ENCODE data around the gene ZNF18.
"Not testable (repeated sequence)": the region's sequence is repeated elsewhere in the genome, so short reads cannot be mapped to it uniquely, and the experiment has no call there.

Gene ZNF18

DNA sequence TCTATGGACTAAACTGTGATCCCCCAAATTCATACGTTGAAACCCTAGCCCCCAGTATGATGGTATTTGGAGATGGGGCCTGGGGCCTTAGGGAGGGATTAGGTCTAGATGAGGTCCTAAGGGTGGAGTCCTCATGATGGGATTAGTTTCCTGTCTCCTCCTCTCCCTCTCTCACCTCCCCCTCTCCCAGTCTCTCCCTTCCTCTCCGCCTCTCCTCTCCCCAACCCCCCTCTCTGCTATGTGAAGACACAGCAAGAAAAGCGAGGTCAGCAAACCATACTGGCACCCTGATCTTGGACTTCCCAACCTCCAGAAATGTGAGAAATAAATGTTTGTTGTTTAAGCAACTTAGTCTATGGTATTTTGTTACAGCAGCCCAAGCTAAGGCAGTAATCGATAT, 15.4 kb downstream of the ZNF18 start:
- DNase-seq = no peak

- no peak for DNase-seq
Observed at GRCh38 chr17:11980813-11981212, 16.5 kb downstream of the ZNF18 start.

DNA sequence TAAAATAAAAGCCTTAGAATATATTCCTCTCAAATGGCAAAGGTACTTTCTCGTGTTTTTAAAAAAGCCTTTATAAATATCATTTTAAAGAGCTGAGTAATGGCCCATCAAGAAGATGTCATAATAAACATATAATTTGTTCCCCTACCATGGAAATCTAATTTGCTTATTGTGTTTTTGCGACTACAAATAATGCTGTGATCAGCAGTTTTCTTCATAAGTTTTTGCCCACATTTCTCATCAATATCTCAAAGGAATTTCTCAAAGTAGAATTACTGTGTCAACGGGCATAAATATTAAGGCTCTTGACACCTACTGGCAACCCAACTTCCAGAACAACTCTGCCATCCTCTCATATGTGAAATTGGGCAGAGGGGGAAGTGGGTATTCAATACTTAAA, 17.5 kb downstream of the ZNF18 start:
- no peak for DNase-seq

DNA sequence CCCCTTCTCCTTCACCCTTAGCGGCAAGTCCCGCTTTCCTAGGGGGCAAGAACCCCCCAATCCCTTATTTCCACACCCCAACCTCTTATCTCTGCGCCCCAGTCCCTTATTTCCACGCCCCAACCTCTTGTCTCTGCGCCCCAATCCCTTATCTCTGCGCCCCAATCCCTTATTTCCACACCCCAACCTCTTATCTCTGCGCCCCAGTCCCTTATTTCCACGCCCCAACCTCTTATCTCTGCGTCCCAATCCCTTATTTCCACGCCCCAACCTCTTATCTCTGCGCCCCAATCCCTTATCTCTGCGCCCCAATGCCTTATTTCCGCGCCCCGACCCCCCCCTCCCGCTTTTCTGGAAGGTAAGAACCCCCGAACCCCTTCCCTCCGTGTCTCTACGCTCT, 24.5 kb downstream of the ZNF18 start:
- not testable (repeated sequence) for DNase-seq

DNA sequence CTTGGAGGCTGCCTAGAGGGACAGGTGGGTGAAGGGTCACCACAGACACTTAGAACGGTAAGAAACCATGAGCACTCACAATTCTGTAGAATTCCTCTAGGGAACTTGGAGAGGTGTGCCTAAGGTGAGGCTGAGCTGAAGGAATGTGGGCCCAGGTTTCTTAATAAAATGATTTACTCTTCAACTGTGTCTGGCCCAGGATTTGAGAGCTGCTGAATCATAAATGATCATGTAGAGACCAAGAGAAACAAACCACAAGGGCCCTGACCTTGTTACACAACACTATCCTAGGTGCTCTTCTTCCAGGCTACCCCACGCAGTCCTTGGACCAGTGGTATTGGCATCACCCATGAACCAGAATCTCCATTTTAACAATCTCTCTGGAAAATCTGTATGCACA, 27.7 kb downstream of the ZNF18 start:
- no peak for DNase-seq

- DNase-seq = no peak
Observed at GRCh38 chr17:11954936-11955335, 42.3 kb downstream of the ZNF18 start.

DNA sequence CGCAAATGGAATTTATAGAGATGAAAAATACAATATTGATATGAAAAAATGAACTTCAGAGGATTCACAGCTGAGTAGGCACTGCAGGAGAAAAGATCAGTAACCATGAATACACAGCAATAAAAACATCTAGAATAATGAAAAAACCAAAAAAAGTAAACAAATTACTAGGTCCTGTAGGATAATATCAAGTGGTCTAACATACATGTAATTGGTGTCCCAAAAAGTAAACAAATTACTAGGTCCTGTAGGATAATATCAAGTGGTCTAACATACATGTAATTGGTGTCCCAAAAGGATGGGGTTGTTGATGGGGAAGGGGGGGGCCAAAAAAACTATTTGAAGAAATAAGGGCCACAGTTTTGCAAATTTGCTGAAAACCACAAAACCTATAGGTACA, 43.4 kb downstream of the ZNF18 start:
- no peak for DNase-seq

GRCh38 chr17:11952610-11953009, 44.7 kb downstream of the ZNF18 start:
- no peak for DNase-seq

GRCh38 chr17:11950771-11951519, 46.3 kb downstream of the ZNF18 start:
- DNase-seq = no peak

- DNase-seq = not testable (repeated sequence)
Observed at GRCh38 chr17:11949571-11949970, 47.7 kb downstream of the ZNF18 start.

DNA sequence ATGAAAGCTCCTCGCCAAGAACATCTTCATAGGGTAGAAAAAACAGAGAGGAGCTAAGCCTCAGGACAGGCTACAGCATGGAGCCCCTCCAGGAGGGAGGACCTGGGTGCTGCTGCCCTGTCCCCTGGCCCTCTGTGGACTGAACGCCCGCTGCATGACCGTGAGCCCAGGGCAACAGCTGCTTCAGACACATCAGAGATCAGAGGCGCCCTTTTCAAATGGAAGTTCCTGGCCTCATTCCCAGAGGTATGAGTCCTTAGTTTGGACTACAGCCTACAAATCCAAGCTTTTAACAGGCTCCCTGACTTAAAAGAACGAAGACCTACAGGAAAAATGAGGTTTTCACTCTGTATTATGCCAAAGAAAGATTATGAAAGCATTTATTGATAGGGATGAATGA, 48.5 kb downstream of the ZNF18 start:
- DNase-seq = no peak

GRCh38 chr17:11944587-11944986, 52.7 kb downstream of the ZNF18 start:
- DNase-seq = no peak

DNA sequence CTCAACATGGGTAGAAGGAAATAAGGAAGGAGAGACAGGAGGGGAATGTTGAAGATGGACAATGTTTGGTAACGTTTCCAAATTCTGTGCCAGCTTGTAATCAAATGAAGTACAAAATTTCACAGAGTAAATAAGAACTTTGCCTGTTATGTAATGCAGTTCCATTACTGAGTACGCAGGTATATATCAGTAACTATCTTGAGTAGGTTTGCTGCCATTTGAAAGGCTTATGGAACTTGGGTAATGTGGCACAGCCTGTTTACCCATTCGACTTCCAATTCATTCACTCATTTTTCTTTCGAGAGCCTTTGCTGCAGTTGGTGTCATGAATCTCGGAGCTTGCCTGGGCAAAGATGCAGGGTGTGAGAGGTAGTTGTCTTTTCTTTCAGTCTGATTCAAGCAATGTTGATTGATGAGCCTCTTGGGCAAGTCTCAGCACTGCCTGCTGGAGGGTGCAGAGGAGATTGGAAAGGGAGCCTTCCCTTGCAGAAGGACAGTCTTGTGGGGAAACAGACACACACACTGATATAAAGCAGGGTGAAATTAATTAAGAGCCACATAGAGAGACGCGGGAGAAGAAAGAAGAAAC, 53.4 kb downstream of the ZNF18 start:
- DNase-seq = no peak

GRCh38 chr17:11943086-11943485, 54.2 kb downstream of the ZNF18 start:
- not testable (repeated sequence) for DNase-seq

- DNase-seq = no peak
Observed at GRCh38 chr17:11940904-11941303, 56.4 kb downstream of the ZNF18 start.

GRCh38 chr17:11935734-11936406, 61.4 kb downstream of the ZNF18 start:
- DNase-seq = no peak

GRCh38 chr17:11932337-11932898, 64.9 kb downstream of the ZNF18 start:
- DNase-seq = no peak

DNA sequence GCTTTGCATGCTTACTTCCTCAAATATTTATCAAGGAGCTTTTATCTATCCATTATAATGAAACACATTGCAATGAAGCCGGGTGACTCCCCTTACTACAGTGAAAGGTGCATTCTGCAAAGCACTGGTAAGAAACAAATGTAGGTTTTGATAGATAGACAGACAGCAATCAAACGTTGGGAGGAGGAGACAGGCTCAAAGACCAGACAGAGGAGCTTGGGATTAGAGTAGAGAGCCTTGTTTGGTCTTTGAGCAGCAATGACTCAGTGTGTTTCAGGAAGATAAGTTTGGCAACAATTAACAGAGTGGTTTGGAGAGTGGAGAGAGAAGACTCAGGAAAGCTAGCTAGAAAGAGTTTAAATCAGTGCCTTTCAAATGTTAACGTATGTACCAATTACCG, 68.8 kb downstream of the ZNF18 start:
- DNase-seq = no peak

All from activated CD8-positive, alpha-beta memory T cell treated with anti-CD3 and anti-CD28 coated beads, Interleukin-2, amount 50 U/mL, for 4 hours (primary cell).